AML-193 (cell line): ENCODE results near the gene DPP6.

Experiments used
- DNase-seq, 2 experiments: peaks; one replicate each; lab custom pipeline; 2025; lab: John Stamatoyannopoulos, UW

Gene DPP6

GRCh38 chr7:154338701-154339506, 286.7 kb downstream of the DPP6 start:
- DNase-seq = no peak

GRCh38 chr7:154342971-154343633, 290.9 kb downstream of the DPP6 start:
- DNase-seq = no peak

- DNase-seq = no peak
Observed at GRCh38 chr7:154343778-154344412, 291.7 kb downstream of the DPP6 start.

GRCh38 chr7:154345093-154345492, 292.9 kb downstream of the DPP6 start:
- no peak for DNase-seq

GRCh38 chr7:154347700-154348266, 295.6 kb downstream of the DPP6 start:
- DNase-seq = no peak

- no peak for DNase-seq
Observed at GRCh38 chr7:154350892-154351291, 298.7 kb downstream of the DPP6 start.

GRCh38 chr7:154353355-154353767, 301.2 kb downstream of the DPP6 start:
- DNase-seq = no peak

GRCh38 chr7:154364170-154364569, 312.0 kb downstream of the DPP6 start:
- DNase-seq = no peak

GRCh38 chr7:154371424-154371823, 319.2 kb downstream of the DPP6 start:
- no peak for DNase-seq

- no peak for DNase-seq
Observed at GRCh38 chr7:154372011-154372601, 319.9 kb downstream of the DPP6 start.

- DNase-seq = no peak
Observed at GRCh38 chr7:154373956-154374355, 321.8 kb downstream of the DPP6 start.

GRCh38 chr7:154375956-154376355, 323.8 kb downstream of the DPP6 start:
- DNase-seq = no peak

GRCh38 chr7:154380771-154381170, 328.6 kb downstream of the DPP6 start:
- no peak for DNase-seq

- no peak for DNase-seq
Observed at GRCh38 chr7:154383045-154383444, 330.8 kb downstream of the DPP6 start.

GRCh38 chr7:154385214-154385613, 333.0 kb downstream of the DPP6 start:
- DNase-seq = no peak

GRCh38 chr7:154387252-154387651, 335.1 kb downstream of the DPP6 start:
- DNase-seq = no peak

- DNase-seq = no peak
Observed at GRCh38 chr7:154388412-154388811, 336.2 kb downstream of the DPP6 start.

- no peak for DNase-seq
Observed at GRCh38 chr7:154388999-154389398, 336.8 kb downstream of the DPP6 start.

- DNase-seq = no peak
Observed at GRCh38 chr7:154390961-154391360, 338.8 kb downstream of the DPP6 start.

- DNase-seq = no peak
Observed at GRCh38 chr7:154394804-154395203, 342.6 kb downstream of the DPP6 start.

GRCh38 chr7:154406312-154406711, 354.1 kb downstream of the DPP6 start:
- DNase-seq = no peak

GRCh38 chr7:154409703-154410311, 357.6 kb downstream of the DPP6 start:
- peak; percentile 0 to 32 for DNase-seq
